Neural progenitor cell (in vitro differentiated cells): ENCODE data around the gene NTRK3. TPM values are rescaled to one million over a fixed set of nuclear protein-coding genes. Genes with fewer than 3 reads are reported as not detected.
A peak's percentile ranks its signal among the peaks of the same experiment; 100 is the strongest.
"Not testable (repeated sequence)": the region's sequence is repeated elsewhere in the genome, so short reads cannot be mapped to it uniquely, and the experiment has no call there.

ENCODE experiments used
- DNase-seq: peaks from one replicate; pipeline ENCODE4 v3.0.0-alpha.2; 2016; ENCODE audit warnings: low spot score
- H2AFZ ChIP-seq: fragments of 200-600 bp; sonication (generic); replicated peaks from 2 replicates; pipeline ENCODE4 v1.6.1; 2016; ENCODE audit warnings: antibody characterized with exemption
- H3F3A ChIP-seq: fragments of 200-600 bp; sonication (generic); 2 replicates; pipeline ENCODE4 v1.6.1; 2016; ENCODE audit warnings: antibody characterized with exemption, low read depth
- H3K27ac ChIP-seq: fragments of 200-600 bp; sonication (generic); 2 replicates; pipeline ENCODE4 v1.5.1; 2016; ENCODE audit warnings: mild to moderate bottlenecking
- H3K27me3 ChIP-seq: fragments of 200-600 bp; sonication (generic); 2 replicates; pipeline ENCODE4 v1.6.1; 2016; ENCODE audit warnings: mild to moderate bottlenecking, moderate library complexity
- H3K36me3 ChIP-seq: fragments of 200-600 bp; sonication (generic); 2 replicates; pipeline ENCODE4 v1.5.1; 2016
- H3K4me1 ChIP-seq: fragments of 200-600 bp; sonication (generic); 2 replicates; pipeline ENCODE4 v1.6.1; 2016; ENCODE audit warnings: mixed run types
- H3K4me2 ChIP-seq: fragments of 200-600 bp; sonication (generic); 2 replicates; pipeline ENCODE4 v1.6.1; 2016
- H3K4me3 ChIP-seq: fragments of 200-600 bp; sonication (generic); 2 replicates; pipeline ENCODE4 v1.5.1; 2016
- H3K79me2 ChIP-seq: fragments of 200-600 bp; sonication (generic); 2 replicates; pipeline ENCODE4 v1.6.1; 2016; ENCODE audit warnings: low read depth
- H3K9ac ChIP-seq: fragments of 200-600 bp; sonication (generic); 2 replicates; pipeline ENCODE4 v1.6.1; 2016
- H3K9me3 ChIP-seq: fragments of 200-600 bp; sonication (generic); 2 replicates; pipeline ENCODE4 v1.5.1; 2016; ENCODE audit warnings: low read depth
- H4K20me1 ChIP-seq: fragments of 200-600 bp; sonication (generic); 2 replicates; pipeline ENCODE4 v1.6.1; 2016; ENCODE audit warnings: low read depth
- H3K27ac Mint-ChIP-seq: 3 replicates; pipeline ENCODE4 v1.8.0; 2021; ENCODE audit warnings: mixed read lengths
- H3K27me3 Mint-ChIP-seq: 2 replicates; pipeline ENCODE4 v1.8.0; 2022; ENCODE audit warnings: low read depth, mild to moderate bottlenecking, inconsistent platforms, moderate library complexity, mixed read lengths; ENCODE audit not compliant: insufficient read depth
- H3K36me3 Mint-ChIP-seq: 3 replicates; pipeline ENCODE4 v1.8.0; 2021; ENCODE audit warnings: mixed read lengths
- H3K4me1 Mint-ChIP-seq: 3 replicates; pipeline ENCODE4 v1.8.0; 2021; ENCODE audit warnings: mixed read lengths
- H3K4me3 Mint-ChIP-seq: 3 replicates; pipeline ENCODE4 v1.8.0; 2021; ENCODE audit warnings: mild to moderate bottlenecking, moderate library complexity, mixed read lengths
- H3K9me3 Mint-ChIP-seq: 3 replicates; pipeline ENCODE4 v1.8.0; 2020; ENCODE audit warnings: mixed read lengths
- CTCF ChIP-seq: fragments of 200-600 bp; sonication (generic); IDR thresholded peaks from 2 replicates; pipeline ENCODE4 v1.5.1; 2017; ENCODE audit warnings: antibody characterized with exemption, mild to moderate bottlenecking
- EZH2 ChIP-seq: fragments of 200-600 bp; sonication (generic); IDR thresholded peaks from 2 replicates; pipeline ENCODE4 v1.6.1; 2017; ENCODE audit warnings: antibody characterized with exemption, mild to moderate bottlenecking, moderate library complexity
- EZH2phosphoT487 ChIP-seq: fragments of 200-600 bp; sonication (generic); IDR thresholded peaks from 2 replicates; pipeline ENCODE4 v1.6.1; 2017; ENCODE audit warnings: antibody characterized with exemption
- total RNA-seq: library from RNA; depleted of rRNA; stranded (reverse); fragments of >200 nt; gene quantifications from 2 replicates; pipeline ENCODE4 v1.2.3, GENCODE V29; 2015; ENCODE audit warnings: low replicate concordance

The NTRK3 gene
- total RNA-seq, 1 donor from 2014 or later, result 2.0 TPM

GRCh38 chr15:87846746-87847145 lies 409.8 kb downstream of the NTRK3 start:
- no peak overlapping the region for H3K4me3 Mint-ChIP-seq
- H3K27me3 Mint-ChIP-seq, result peaks cover 2% of the 10 kb centered on the region

GRCh38 chr15:87843312-87843711 lies 413.2 kb downstream of the NTRK3 start:
- Histone ChIP-seq H4K20me1 (no peaks in the 10 kb centered on the region), H3K27ac (no peak overlapping the region), H3K4me2 (no peak overlapping the region), H2AFZ (no peak overlapping the region), H3F3A (no peaks in the 10 kb centered on the region), H3K4me3 (no peak overlapping the region), H3K9me3 (no peaks in the 10 kb centered on the region), H3K27me3 (no peaks in the 10 kb centered on the region), H3K4me1 (no peaks in the 10 kb centered on the region), H3K9ac (no peak overlapping the region), H3K36me3 (no peaks in the 10 kb centered on the region), H3K79me2 (no peaks in the 10 kb centered on the region)
- Mint-ChIP-seq H3K4me3 (no peak overlapping the region), H3K27me3 (peaks cover 2% of the 10 kb centered on the region), H3K27ac (no peak overlapping the region), H3K36me3 (no peaks in the 10 kb centered on the region), H3K9me3 (no peaks in the 10 kb centered on the region), H3K4me1 (no peaks in the 10 kb centered on the region)
- TF ChIP-seq CTCF, result no peak
- no peak for TF ChIP-seq EZH2phosphoT487
- TF ChIP-seq EZH2, result no peak
- DNase-seq, result no peak

More at GRCh38 chr15:87846746-87847145, 409.8 kb downstream of the NTRK3 start:
- H3K27ac ChIP-seq, result no peak overlapping the region
- H3K9me3 ChIP-seq, result no peaks in the 10 kb centered on the region
- H3K79me2 ChIP-seq, result no peaks in the 10 kb centered on the region
- H3K36me3 ChIP-seq, result no peaks in the 10 kb centered on the region
- Mint-ChIP-seq H3K9me3 (no peaks in the 10 kb centered on the region), H3K4me1 (no peaks in the 10 kb centered on the region), H3K27ac (no peak overlapping the region), H3K36me3 (no peaks in the 10 kb centered on the region)
- H3K9ac ChIP-seq, result no peak overlapping the region
- TF ChIP-seq EZH2phosphoT487 (no peak), CTCF (no peak)
- H3K4me2 ChIP-seq, result no peak overlapping the region
- H4K20me1 ChIP-seq, result no peaks in the 10 kb centered on the region
- DNase-seq, result no peak
- no peaks in the 10 kb centered on the region for H3F3A ChIP-seq
- H2AFZ ChIP-seq, result no peak overlapping the region
- no peaks in the 10 kb centered on the region for H3K27me3 ChIP-seq
- no peaks in the 10 kb centered on the region for H3K4me1 ChIP-seq
- no peak overlapping the region for H3K4me3 ChIP-seq

- Histone ChIP-seq H3K4me2 (no peak overlapping the region), H3F3A (no peaks in the 10 kb centered on the region), H4K20me1 (no peaks in the 10 kb centered on the region), H3K9me3 (no peaks in the 10 kb centered on the region), H3K27ac (no peak overlapping the region), H2AFZ (no peak overlapping the region), H3K27me3 (no peaks in the 10 kb centered on the region), H3K4me1 (no peaks in the 10 kb centered on the region), H3K79me2 (no peaks in the 10 kb centered on the region), H3K9ac (no peak overlapping the region), H3K4me3 (no peak overlapping the region), H3K36me3 (no peaks in the 10 kb centered on the region)
- no peak overlapping the region for H3K4me3 Mint-ChIP-seq
- TF ChIP-seq CTCF, result no peak
- no peak for TF ChIP-seq EZH2
- no peak for TF ChIP-seq EZH2phosphoT487
- no peaks in the 10 kb centered on the region for H3K36me3 Mint-ChIP-seq
- H3K27me3 Mint-ChIP-seq, result peaks cover 2% of the 10 kb centered on the region
- H3K27ac Mint-ChIP-seq, result no peak overlapping the region
- no peaks in the 10 kb centered on the region for H3K4me1 Mint-ChIP-seq
- DNase-seq, result no peak
- peaks cover 9% of the 10 kb centered on the region for H3K9me3 Mint-ChIP-seq
These were observed 415.0 kb downstream of the NTRK3 start for GRCh38 chr15:87841426-87841998.

- not testable (repeated sequence) for H3K4me3 ChIP-seq, H3F3A ChIP-seq, H3K9me3 ChIP-seq, DNase-seq, H3K27ac ChIP-seq, H3K36me3 Mint-ChIP-seq, H3K79me2 ChIP-seq, H4K20me1 ChIP-seq, H3K4me1 Mint-ChIP-seq, H3K9me3 Mint-ChIP-seq, H3K27me3 Mint-ChIP-seq, H3K4me3 Mint-ChIP-seq, H3K9ac ChIP-seq, H2AFZ ChIP-seq, H3K27me3 ChIP-seq, H3K36me3 ChIP-seq, H3K27ac Mint-ChIP-seq, H3K4me2 ChIP-seq, H3K4me1 ChIP-seq
These were observed 420.7 kb downstream of the NTRK3 start for GRCh38 chr15:87835830-87836229.

GRCh38 chr15:87833333-87833732 lies 423.2 kb downstream of the NTRK3 start:
- not testable (repeated sequence) for H3F3A ChIP-seq, H3K79me2 ChIP-seq, DNase-seq, H2AFZ ChIP-seq, H3K4me3 ChIP-seq, H3K4me1 ChIP-seq, H3K36me3 ChIP-seq, H3K4me1 Mint-ChIP-seq, H3K9me3 ChIP-seq, H3K4me2 ChIP-seq, H3K27ac Mint-ChIP-seq, H3K36me3 Mint-ChIP-seq, H3K27me3 Mint-ChIP-seq, H4K20me1 ChIP-seq, H3K27ac ChIP-seq, H3K27me3 ChIP-seq, H3K9me3 Mint-ChIP-seq, H3K9ac ChIP-seq
- peak overlapping the region; percentile 21 for H3K4me3 Mint-ChIP-seq
